ENCODE results near the gene SBF2.
"Not testable (repeated sequence)": the region's sequence is repeated elsewhere in the genome, so short reads cannot be mapped to it uniquely, and the experiment has no call there.

SBF2 gene

GRCh38 chr11:10095412-10096208 is 198.4 kb downstream of the SBF2 start:
- Histone ChIP-seq H3K9me2 (replicated peaks; ENCODE audit: insufficient read depth, low read length) (no peaks in the 10 kb centered on the region), H3K27me3 (ENCODE audit: low read length) (no peaks in the 10 kb centered on the region), H3K9ac (ENCODE audit: low read length) (no peak overlapping the region), H4K20me1 (ENCODE audit: low read depth, low read length) (no peaks in the 10 kb centered on the region; the same call in 1 of the 2 replicates), H3K36me3 (ENCODE audit: low read length) (no peaks in the 10 kb centered on the region), H3K9me3 (ENCODE audit: insufficient read depth, low read length) (no peaks in the 10 kb centered on the region), H3K4me3 (ENCODE audit: insufficient read depth, low read length, poor library complexity, severe bottlenecking) (no peak overlapping the region), H3K4me2 (ENCODE audit: low read depth, low read length, poor library complexity, severe bottlenecking) (no peak overlapping the region), H3F3A (ENCODE audit: insufficient read depth) (no peaks in the 10 kb centered on the region), H2AFZ (ENCODE audit: low read depth, low read length, severe bottlenecking) (no peak overlapping the region), H3K27ac (ENCODE audit: low read depth, low read length) (no peak overlapping the region), H3K79me2 (ENCODE audit: insufficient read depth, low read length) (no peaks in the 10 kb centered on the region)
- TF ChIP-seq CTCF (IDR thresholded peaks at IDR 0.05; ENCODE audit: insufficient read depth, low read length, poor library complexity, severe bottlenecking) (no peak), EZH2phosphoT487 (conservative IDR thresholded peaks at IDR 0.05; ENCODE audit: low read length) (no peak)

GRCh38 chr11:10092426-10092825 is 201.6 kb downstream of the SBF2 start:
- Histone ChIP-seq H3K27ac (ENCODE audit: low read depth, low read length) (no peak overlapping the region), H3K27me3 (ENCODE audit: low read length) (no peaks in the 10 kb centered on the region), H3K4me2 (ENCODE audit: low read depth, low read length, poor library complexity, severe bottlenecking) (no peak overlapping the region), H4K20me1 (ENCODE audit: low read depth, low read length) (no peaks in the 10 kb centered on the region; the same call in 1 of the 2 replicates), H2AFZ (ENCODE audit: low read depth, low read length, severe bottlenecking) (no peak overlapping the region), H3F3A (ENCODE audit: insufficient read depth) (no peaks in the 10 kb centered on the region), H3K36me3 (ENCODE audit: low read length) (no peaks in the 10 kb centered on the region), H3K9me3 (ENCODE audit: insufficient read depth, low read length) (no peaks in the 10 kb centered on the region), H3K9ac (ENCODE audit: low read length) (no peak overlapping the region), H3K9me2 (replicated peaks; ENCODE audit: insufficient read depth, low read length) (no peaks in the 10 kb centered on the region), H3K4me3 (ENCODE audit: insufficient read depth, low read length, poor library complexity, severe bottlenecking) (no peak overlapping the region), H3K79me2 (ENCODE audit: insufficient read depth, low read length) (no peaks in the 10 kb centered on the region)
- TF ChIP-seq CTCF (IDR thresholded peaks at IDR 0.05; ENCODE audit: insufficient read depth, low read length, poor library complexity, severe bottlenecking) (no peak), EZH2phosphoT487 (conservative IDR thresholded peaks at IDR 0.05; ENCODE audit: low read length) (no peak)

- Histone ChIP-seq H3K9me3 (ENCODE audit: insufficient read depth, low read length) (no peaks in the 10 kb centered on the region), H3F3A (ENCODE audit: insufficient read depth) (no peaks in the 10 kb centered on the region), H4K20me1 (ENCODE audit: low read depth, low read length) (no peaks in the 10 kb centered on the region; the same call in 1 of the 2 replicates), H3K4me2 (ENCODE audit: low read depth, low read length, poor library complexity, severe bottlenecking) (no peak overlapping the region), H3K9ac (ENCODE audit: low read length) (no peak overlapping the region), H3K36me3 (ENCODE audit: low read length) (no peaks in the 10 kb centered on the region), H3K4me3 (ENCODE audit: insufficient read depth, low read length, poor library complexity, severe bottlenecking) (no peak overlapping the region), H2AFZ (ENCODE audit: low read depth, low read length, severe bottlenecking) (no peak overlapping the region), H3K27me3 (ENCODE audit: low read length) (no peaks in the 10 kb centered on the region), H3K27ac (ENCODE audit: low read depth, low read length) (no peak overlapping the region), H3K79me2 (ENCODE audit: insufficient read depth, low read length) (no peaks in the 10 kb centered on the region), H3K9me2 (replicated peaks; ENCODE audit: insufficient read depth, low read length) (no peaks in the 10 kb centered on the region)
- TF ChIP-seq CTCF (IDR thresholded peaks at IDR 0.05; ENCODE audit: insufficient read depth, low read length, poor library complexity, severe bottlenecking) = no peak
- no peak for TF ChIP-seq EZH2phosphoT487 (conservative IDR thresholded peaks at IDR 0.05; ENCODE audit: low read length)
Measured at GRCh38 chr11:10091314-10092045, 202.5 kb downstream of the SBF2 start.

DNA sequence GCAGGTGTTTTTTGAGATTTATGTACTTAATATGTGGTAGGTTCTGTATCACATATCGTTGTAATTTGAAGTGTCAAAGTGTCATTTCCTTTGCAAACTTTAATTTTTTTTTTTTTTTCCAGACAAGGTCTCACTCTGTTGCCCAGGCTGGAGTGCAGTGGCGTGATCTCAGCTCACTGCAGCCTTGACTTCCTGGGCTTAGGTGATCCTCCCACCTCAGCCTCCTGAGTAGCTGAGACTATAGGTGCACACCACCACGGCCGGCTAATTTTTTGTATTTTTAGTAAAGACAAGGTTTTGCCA is 206.1 kb downstream of the SBF2 start:
- H3K4me3 ChIP-seq (ENCODE audit: insufficient read depth, low read length, poor library complexity, severe bottlenecking); H3K27me3 ChIP-seq (ENCODE audit: low read length); H2AFZ ChIP-seq (ENCODE audit: low read depth, low read length, severe bottlenecking); H4K20me1 ChIP-seq (ENCODE audit: low read depth, low read length); H3K9ac ChIP-seq (ENCODE audit: low read length); H3K27ac ChIP-seq (ENCODE audit: low read depth, low read length); H3K79me2 ChIP-seq (ENCODE audit: insufficient read depth, low read length); H3K36me3 ChIP-seq (ENCODE audit: low read length); H3K4me2 ChIP-seq (ENCODE audit: low read depth, low read length, poor library complexity, severe bottlenecking); H3F3A ChIP-seq (ENCODE audit: insufficient read depth); H3K9me3 ChIP-seq (ENCODE audit: insufficient read depth, low read length); H3K9me2 ChIP-seq (replicated peaks; ENCODE audit: insufficient read depth, low read length): not testable (repeated sequence)

All from SU-DHL-6 (cell line).